Measurements from ENCODE around the gene FN1.

GRCh38 chr2:215479536-215480240 is 43.8 kb upstream of the FN1 start:
- TF ChIP-seq CTCF (IDR thresholded peaks at IDR 0.05) = no peak
- no peak for TF ChIP-seq POLR2A (IDR thresholded peaks at IDR 0.05)
- TF ChIP-seq POLR2AphosphoS5 (IDR thresholded peaks at IDR 0.05) = no peak
- no peak for TF ChIP-seq EP300 (IDR thresholded peaks at IDR 0.05; ENCODE audit: low read depth)

Data from transverse colon (tissue), 4 donors.